HUES6 (cell line): ENCODE measurements around the gene MMAA.
"Not testable (repeated sequence)": the region's sequence is repeated elsewhere in the genome, so short reads cannot be mapped to it uniquely, and the experiment has no call there.

Experiments
- H3K27ac ChIP-seq: 2 replicates; pipeline ENCODE4 v1.7.0; 2013; ENCODE audit warnings: low read depth, mild to moderate bottlenecking, low read length, inconsistent platforms
- H3K27me3 ChIP-seq: 2 replicates; pipeline ENCODE4 v1.6.1; 2013; ENCODE audit warnings: low read length; ENCODE audit not compliant: control insufficient read depth, insufficient read depth
- H3K36me3 ChIP-seq: 2 replicates; pipeline ENCODE4 v1.6.1; 2013; ENCODE audit warnings: low read length; ENCODE audit not compliant: control insufficient read depth, insufficient read depth
- H3K4me1 ChIP-seq: 2 replicates; pipeline ENCODE4 v1.6.1; 2013; ENCODE audit warnings: low read length; ENCODE audit not compliant: control insufficient read depth, insufficient read depth
- H3K4me3 ChIP-seq: 2 replicates; pipeline ENCODE4 v1.5.1; 2013; ENCODE audit warnings: low read depth, low read length
- H3K9ac ChIP-seq: one replicate; pipeline ENCODE4 v1.6.1; 2013; ENCODE audit warnings: mild to moderate bottlenecking, low read length
- H3K9me3 ChIP-seq: 2 replicates; pipeline ENCODE4 v1.6.1; 2013; ENCODE audit warnings: low read depth, low read length; ENCODE audit not compliant: control insufficient read depth, insufficient read depth

Gene MMAA

GRCh38 chr4:145680902-145681301 lies 61.7 kb downstream of the MMAA start:
- Histone ChIP-seq H3K36me3 (no peaks in the 10 kb centered on the region), H3K27me3 (no peaks in the 10 kb centered on the region), H3K9ac (no peak overlapping the region), H3K9me3 (peaks cover 10% of the 10 kb centered on the region), H3K27ac (no peak overlapping the region), H3K4me1 (no peaks in the 10 kb centered on the region), H3K4me3 (no peak overlapping the region)

- peaks cover 10% of the 10 kb centered on the region for H3K9me3 ChIP-seq
Measured at GRCh38 chr4:145681518-145681917, 62.3 kb downstream of the MMAA start.

GRCh38 chr4:145681956-145682355 lies 62.8 kb downstream of the MMAA start:
- Histone ChIP-seq H3K27ac (no peak overlapping the region), H3K9ac (no peak overlapping the region), H3K27me3 (no peaks in the 10 kb centered on the region), H3K36me3 (no peaks in the 10 kb centered on the region), H3K4me1 (peaks cover 6% of the 10 kb centered on the region; the same call in 1 of the 2 replicates), H3K9me3 (peaks cover 10% of the 10 kb centered on the region), H3K4me3 (no peak overlapping the region)

More at GRCh38 chr4:145681518-145681917, 62.3 kb downstream of the MMAA start:
- Histone ChIP-seq H3K27me3 (no peaks in the 10 kb centered on the region), H3K4me1 (peaks cover 2% of the 10 kb centered on the region; the same call in 1 of the 2 replicates), H3K9ac (no peak overlapping the region), H3K4me3 (no peak overlapping the region), H3K36me3 (no peaks in the 10 kb centered on the region), H3K27ac (no peak overlapping the region)

DNA sequence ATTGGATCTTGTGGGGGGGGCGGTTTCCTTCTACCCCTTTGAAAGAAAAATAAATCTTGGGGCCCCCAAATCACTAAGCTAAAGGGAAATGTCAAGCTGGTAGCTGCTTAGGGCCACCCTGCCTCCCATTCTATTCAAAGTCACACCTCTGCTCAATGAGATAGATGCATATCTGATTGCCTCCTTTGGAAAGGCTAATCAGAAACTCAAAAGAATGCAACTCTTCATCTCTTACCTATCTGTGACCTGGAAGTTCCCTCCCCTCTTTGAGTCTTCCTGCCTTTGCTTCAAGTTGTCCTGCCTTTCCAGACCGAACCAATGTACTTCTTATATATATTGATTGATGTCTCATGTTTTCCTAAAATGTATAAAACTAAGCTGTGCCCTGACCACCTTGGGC lies 67.8 kb downstream of the MMAA start:
- no peak overlapping the region for H3K9ac ChIP-seq
- H3K4me3 ChIP-seq = no peak overlapping the region
- H3K36me3 ChIP-seq = no peaks in the 10 kb centered on the region
- H3K9me3 ChIP-seq = peaks cover 12% of the 10 kb centered on the region
- H3K27me3 ChIP-seq = no peaks in the 10 kb centered on the region
- H3K27ac ChIP-seq = no peak overlapping the region; the same call in 1 of the 2 replicates
- H3K4me1 ChIP-seq = peaks cover 12% of the 10 kb centered on the region

DNA sequence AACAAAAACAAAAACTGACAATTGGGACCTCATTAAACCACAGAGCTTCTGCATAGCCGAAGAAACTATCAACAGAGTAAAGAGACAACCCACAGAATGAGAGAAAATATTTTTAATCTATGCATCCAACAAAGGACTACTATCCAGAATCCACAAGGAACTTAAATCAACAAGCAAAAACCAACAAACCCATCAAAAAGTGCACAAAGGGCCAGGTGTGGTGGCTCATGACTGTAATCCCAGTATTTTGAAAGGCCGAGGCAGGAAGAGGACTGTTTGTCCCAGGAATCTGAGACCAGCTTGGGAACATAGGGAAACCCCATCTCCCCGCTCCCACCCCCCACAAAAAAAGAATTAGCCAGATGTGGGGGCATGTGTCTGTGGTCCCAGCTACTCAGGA lies 71.4 kb downstream of the MMAA start:
- Histone ChIP-seq H3K9ac (no peak overlapping the region), H3K36me3 (peaks cover 2% of the 10 kb centered on the region; the same call in 1 of the 2 replicates), H3K27me3 (no peaks in the 10 kb centered on the region), H3K27ac (no peak overlapping the region), H3K4me1 (peaks cover 12% of the 10 kb centered on the region), H3K4me3 (no peak overlapping the region), H3K9me3 (peaks cover 25% of the 10 kb centered on the region)

DNA sequence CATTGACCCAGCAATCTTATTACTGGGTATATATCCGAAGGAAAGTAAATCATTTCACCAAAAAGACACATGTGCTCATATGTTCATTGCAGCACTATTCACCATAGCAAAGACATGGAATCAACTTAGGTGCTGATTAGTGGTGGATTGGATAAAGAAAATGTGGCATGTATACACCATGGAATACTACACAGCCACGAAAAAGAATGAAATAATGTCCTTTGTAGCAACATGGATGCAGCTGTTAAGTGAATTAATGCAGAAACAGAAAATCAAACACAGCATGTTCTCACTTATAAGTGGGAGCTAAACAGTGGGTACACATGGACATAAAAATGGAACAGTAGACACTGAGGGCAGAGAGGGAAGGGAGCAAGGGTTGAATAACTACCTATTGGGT lies 72.2 kb downstream of the MMAA start:
- H3K36me3 ChIP-seq, H3K27me3 ChIP-seq, H3K9ac ChIP-seq, H3K4me3 ChIP-seq, H3K27ac ChIP-seq: not testable (repeated sequence)
- peaks cover 11% of the 10 kb centered on the region for H3K4me1 ChIP-seq
- peaks cover 30% of the 10 kb centered on the region for H3K9me3 ChIP-seq

GRCh38 chr4:145694929-145695328 lies 75.7 kb downstream of the MMAA start:
- H3K4me3 ChIP-seq = no peak overlapping the region
- H3K9me3 ChIP-seq = peaks cover 30% of the 10 kb centered on the region
- H3K27ac ChIP-seq = no peak overlapping the region
- peaks cover 12% of the 10 kb centered on the region; the same call in 1 of the 2 replicates for H3K36me3 ChIP-seq
- peaks cover 12% of the 10 kb centered on the region; the same call in 1 of the 2 replicates for H3K4me1 ChIP-seq
- H3K27me3 ChIP-seq = no peaks in the 10 kb centered on the region
- no peak overlapping the region for H3K9ac ChIP-seq

- H3K27me3 ChIP-seq = no peaks in the 10 kb centered on the region
- no peak overlapping the region for H3K9ac ChIP-seq
- no peak overlapping the region for H3K27ac ChIP-seq
- no peak overlapping the region for H3K4me3 ChIP-seq
- peaks cover 12% of the 10 kb centered on the region; the same call in 1 of the 2 replicates for H3K36me3 ChIP-seq
- peaks cover 18% of the 10 kb centered on the region; the same call in 1 of the 2 replicates for H3K9me3 ChIP-seq
- H3K4me1 ChIP-seq = peaks cover 12% of the 10 kb centered on the region; the same call in 1 of the 2 replicates
Measured at GRCh38 chr4:145697332-145697731, 78.1 kb downstream of the MMAA start.

DNA sequence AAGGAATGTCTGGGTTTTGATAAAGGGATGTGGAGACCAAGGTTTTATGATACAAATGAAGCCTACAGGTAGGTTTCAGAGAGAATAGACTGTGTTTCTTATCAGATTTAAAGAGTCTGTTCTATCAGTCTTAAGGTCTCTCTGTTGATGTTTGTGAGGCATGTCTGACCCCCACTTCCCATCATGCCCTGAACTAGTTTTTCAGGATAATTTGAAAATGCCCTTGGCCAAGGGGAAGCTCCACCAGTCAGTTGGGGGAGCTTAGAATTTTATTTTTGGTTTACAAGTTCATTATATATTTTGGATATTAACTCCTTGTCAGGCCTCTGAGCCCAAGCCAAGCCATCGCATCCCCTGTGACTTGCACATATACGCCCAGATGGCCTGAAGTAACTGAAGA lies 79.3 kb downstream of the MMAA start:
- Histone ChIP-seq H3K36me3 (peaks cover 12% of the 10 kb centered on the region; the same call in 1 of the 2 replicates), H3K9me3 (peaks cover 14% of the 10 kb centered on the region; the same call in 1 of the 2 replicates), H3K27ac (peak overlapping the region; percentile 66; the same call in 1 of the 2 replicates), H3K9ac (peak overlapping the region; percentile 65), H3K4me3 (peak overlapping the region; percentile 64; the same call in 1 of the 2 replicates), H3K27me3 (no peaks in the 10 kb centered on the region), H3K4me1 (peaks cover 14% of the 10 kb centered on the region)

GRCh38 chr4:145703850-145704497 lies 84.8 kb downstream of the MMAA start:
- Histone ChIP-seq H3K9me3 (no peaks in the 10 kb centered on the region), H3K36me3 (peaks cover 39% of the 10 kb centered on the region; the same call in 1 of the 2 replicates), H3K4me1 (peaks cover 35% of the 10 kb centered on the region), H3K9ac (peak overlapping the region; percentile 80), H3K27ac (peak overlapping the region; percentile 93), H3K27me3 (no peaks in the 10 kb centered on the region), H3K4me3 (peak overlapping the region; percentile 56)

DNA sequence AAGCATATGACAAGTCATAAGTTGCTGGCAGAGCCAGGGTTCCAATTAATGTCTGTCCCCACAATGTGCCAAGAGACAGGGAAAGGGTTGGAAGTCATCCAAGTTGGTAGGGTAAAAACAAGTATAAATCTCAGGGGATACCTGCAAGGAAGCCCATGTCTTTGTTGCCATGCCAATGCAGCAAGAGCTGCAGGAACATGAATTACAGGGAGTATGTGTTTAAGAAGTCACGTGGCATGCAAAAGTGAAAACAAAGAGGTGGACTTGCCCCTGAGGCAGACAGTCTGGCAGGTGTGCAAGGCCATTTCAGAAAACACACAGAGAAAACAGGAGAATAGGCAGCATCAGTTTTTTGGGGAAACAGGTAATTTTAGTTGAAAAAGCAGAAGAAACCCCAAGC lies 90.2 kb downstream of the MMAA start:
- Histone ChIP-seq H3K9me3 (no peaks in the 10 kb centered on the region), H3K4me3 (no peak overlapping the region), H3K27me3 (no peaks in the 10 kb centered on the region), H3K9ac (no peak overlapping the region), H3K27ac (no peak overlapping the region), H3K36me3 (peaks cover 81% of the 10 kb centered on the region), H3K4me1 (peaks cover 44% of the 10 kb centered on the region)
